Measurements from ENCODE around the gene TMEM33. TPM values are rescaled to one million over a fixed set of nuclear protein-coding genes. Genes with fewer than 3 reads are reported as not detected.

Gene TMEM33
- total RNA-seq, 1 donor from 2014 or later, result 22.5 TPM

GRCh38 chr4:41940834-41941233 lies 5.6 kb downstream of the TMEM33 start:
- Histone ChIP-seq H3K4me1 (peaks cover 37% of the 10 kb centered on the region), H3K9me3 (replicated peaks) (no peaks in the 10 kb centered on the region), H3K36me3 (peaks cover 33% of the 10 kb centered on the region), H3K27me3 (ENCODE audit: low read depth) (no peaks in the 10 kb centered on the region), H3K4me3 (no peak overlapping the region), H3K27ac (replicated peaks) (no peak overlapping the region)
- TF ChIP-seq, protein P1, sequence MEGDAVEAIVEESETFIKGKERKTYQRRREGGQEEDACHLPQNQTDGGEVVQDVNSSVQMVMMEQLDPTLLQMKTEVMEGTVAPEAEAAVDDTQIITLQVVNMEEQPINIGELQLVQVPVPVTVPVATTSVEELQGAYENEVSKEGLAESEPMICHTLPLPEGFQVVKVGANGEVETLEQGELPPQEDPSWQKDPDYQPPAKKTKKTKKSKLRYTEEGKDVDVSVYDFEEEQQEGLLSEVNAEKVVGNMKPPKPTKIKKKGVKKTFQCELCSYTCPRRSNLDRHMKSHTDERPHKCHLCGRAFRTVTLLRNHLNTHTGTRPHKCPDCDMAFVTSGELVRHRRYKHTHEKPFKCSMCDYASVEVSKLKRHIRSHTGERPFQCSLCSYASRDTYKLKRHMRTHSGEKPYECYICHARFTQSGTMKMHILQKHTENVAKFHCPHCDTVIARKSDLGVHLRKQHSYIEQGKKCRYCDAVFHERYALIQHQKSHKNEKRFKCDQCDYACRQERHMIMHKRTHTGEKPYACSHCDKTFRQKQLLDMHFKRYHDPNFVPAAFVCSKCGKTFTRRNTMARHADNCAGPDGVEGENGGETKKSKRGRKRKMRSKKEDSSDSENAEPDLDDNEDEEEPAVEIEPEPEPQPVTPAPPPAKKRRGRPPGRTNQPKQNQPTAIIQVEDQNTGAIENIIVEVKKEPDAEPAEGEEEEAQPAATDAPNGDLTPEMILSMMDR (IDR thresholded peaks at IDR 0.05; ENCODE audit: borderline replicate concordance), result no peak
- DNase-seq, result no peak
- intact Hi-C loops (cut with micrococcal nuclease), result no loop called here

DNA sequence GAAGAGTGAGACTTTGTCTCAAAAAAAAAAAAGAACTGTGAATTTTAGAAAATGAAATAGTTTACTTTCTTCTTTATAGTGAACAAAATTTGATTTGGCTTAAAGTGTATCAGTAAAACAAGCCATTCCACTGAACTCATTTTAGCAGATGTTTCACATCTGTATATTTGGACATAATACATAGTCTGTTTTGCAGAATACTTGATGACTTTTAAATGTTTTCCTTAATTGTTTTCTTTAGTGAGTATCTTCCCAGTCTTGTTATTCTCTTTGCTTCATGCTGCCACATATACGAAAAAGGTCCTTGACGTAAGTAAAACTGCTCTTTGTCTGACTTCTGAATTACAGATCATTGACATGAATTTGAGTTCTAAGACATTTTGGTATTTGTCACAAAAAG lies 8.3 kb downstream of the TMEM33 start:
- peaks cover 43% of the 10 kb centered on the region for H3K36me3 ChIP-seq
- H3K27me3 ChIP-seq (ENCODE audit: low read depth), result no peaks in the 10 kb centered on the region
- no peak overlapping the region for H3K4me3 ChIP-seq
- H3K4me1 ChIP-seq, result peaks cover 12% of the 10 kb centered on the region
- intact Hi-C loops (cut with micrococcal nuclease), result no loop called here
- H3K9me3 ChIP-seq (replicated peaks), result no peaks in the 10 kb centered on the region
- H3K27ac ChIP-seq (replicated peaks), result no peak overlapping the region
- TF ChIP-seq, protein P1 (IDR thresholded peaks at IDR 0.05; ENCODE audit: borderline replicate concordance), result no peak
- DNase-seq, result no peak

- H3K9me3 ChIP-seq (replicated peaks), result no peaks in the 10 kb centered on the region
- no peaks in the 10 kb centered on the region for H3K27me3 ChIP-seq (ENCODE audit: low read depth)
- H3K4me3 ChIP-seq, result no peak overlapping the region
- DNase-seq, result no peak
- H3K27ac ChIP-seq (replicated peaks), result no peak overlapping the region
- peaks cover 39% of the 10 kb centered on the region for H3K36me3 ChIP-seq
- peaks cover 7% of the 10 kb centered on the region for H3K4me1 ChIP-seq
- intact Hi-C loops (cut with micrococcal nuclease), result no loop called here
- TF ChIP-seq, protein P1 (IDR thresholded peaks at IDR 0.05; ENCODE audit: borderline replicate concordance), result no peak
These were observed 8.9 kb downstream of the TMEM33 start for GRCh38 chr4:41944089-41944488.

- Histone ChIP-seq H3K4me1 (no peaks in the 10 kb centered on the region), H3K36me3 (peaks cover 76% of the 10 kb centered on the region), H3K27ac (replicated peaks) (no peak overlapping the region), H3K27me3 (ENCODE audit: low read depth) (no peaks in the 10 kb centered on the region), H3K4me3 (no peak overlapping the region), H3K9me3 (replicated peaks) (no peaks in the 10 kb centered on the region)
- no peak for DNase-seq
- TF ChIP-seq, protein P1 (IDR thresholded peaks at IDR 0.05; ENCODE audit: borderline replicate concordance), result no peak
- intact Hi-C loops (cut with micrococcal nuclease), result no loop called here
These were observed 14.3 kb downstream of the TMEM33 start for GRCh38 chr4:41949531-41949930.

DNA sequence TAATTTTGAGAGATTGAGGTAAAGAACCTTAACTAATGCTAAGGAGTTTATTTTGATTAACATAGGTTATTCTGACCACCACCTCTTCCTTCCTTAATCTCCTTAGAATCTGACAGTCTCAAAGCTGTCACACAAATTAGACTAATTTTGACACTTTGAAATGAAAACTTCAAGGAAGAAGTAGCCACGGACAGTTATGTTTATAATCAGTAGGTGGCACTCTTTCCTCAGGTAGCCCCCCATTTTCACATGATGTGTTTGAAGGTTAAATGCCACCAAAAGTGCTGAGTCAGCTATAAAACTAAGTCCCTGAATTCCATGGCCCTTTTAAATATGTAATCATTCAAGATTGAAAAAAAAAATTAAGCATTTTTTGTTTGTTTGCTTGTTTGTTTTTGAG lies 22.4 kb downstream of the TMEM33 start:
- Histone ChIP-seq H3K4me1 (no peaks in the 10 kb centered on the region), H3K36me3 (peaks cover 35% of the 10 kb centered on the region), H3K27ac (replicated peaks) (no peak overlapping the region), H3K9me3 (replicated peaks) (no peaks in the 10 kb centered on the region), H3K27me3 (ENCODE audit: low read depth) (no peaks in the 10 kb centered on the region), H3K4me3 (no peak overlapping the region)
- TF ChIP-seq, protein P1 (IDR thresholded peaks at IDR 0.05; ENCODE audit: borderline replicate concordance), result peak; percentile 58
- no peak for DNase-seq
- intact Hi-C loops (cut with micrococcal nuclease), result no loop called here

- intact Hi-C loops (cut with micrococcal nuclease), result no loop called here
- no peaks in the 10 kb centered on the region for H3K36me3 ChIP-seq
- DNase-seq, result no peak
- no peak overlapping the region for H3K27ac ChIP-seq (replicated peaks)
- H3K4me3 ChIP-seq, result no peak overlapping the region
- H3K4me1 ChIP-seq, result no peaks in the 10 kb centered on the region
- H3K27me3 ChIP-seq (ENCODE audit: low read depth), result no peaks in the 10 kb centered on the region
- TF ChIP-seq, protein P1 (IDR thresholded peaks at IDR 0.05; ENCODE audit: borderline replicate concordance), result peak; percentile 40
- no peaks in the 10 kb centered on the region for H3K9me3 ChIP-seq (replicated peaks)
These were observed 27.9 kb downstream of the TMEM33 start for GRCh38 chr4:41963105-41963504.
